HG02763 (cell line): ENCODE results near the gene MYMK.

ENCODE experiments used
- ATAC-seq: cut with Tn5 transposase; IDR thresholded peaks from one replicate; pipeline ENCODE4 v1.9.1; 2021; ENCODE audit warnings: mild to moderate bottlenecking, moderate library complexity; ENCODE audit not compliant: unreplicated experiment

The MYMK gene

GRCh38 chr9:133489253-133490190, 35.2 kb downstream of the MYMK start:
- ATAC-seq: no peak

GRCh38 chr9:133488686-133489252, 36.0 kb downstream of the MYMK start:
- ATAC-seq: no peak

GRCh38 chr9:133487331-133487725, 37.4 kb downstream of the MYMK start:
- no peak for ATAC-seq

GRCh38 chr9:133485531-133486260, 39.1 kb downstream of the MYMK start:
- ATAC-seq: no peak

GRCh38 chr9:133484671-133485437, 39.9 kb downstream of the MYMK start:
- ATAC-seq: no peak

GRCh38 chr9:133483611-133484010, 41.1 kb downstream of the MYMK start:
- no peak for ATAC-seq

- ATAC-seq: peak; percentile 88
Measured at GRCh38 chr9:133478851-133479711, 45.7 kb downstream of the MYMK start, which contains the start of gene SLC2A6. Gene SLC2A6, minus strand, starts transcription at chr9:133479099. Its CDS starts 40 bp downstream, at chr9:133479059.

GRCh38 chr9:133477992-133478850, 46.5 kb downstream of the MYMK start:
- ATAC-seq: peak; percentile 7

- no peak for ATAC-seq
Measured at GRCh38 chr9:133477461-133477860, 47.3 kb downstream of the MYMK start.

GRCh38 chr9:133476941-133477340, 47.8 kb downstream of the MYMK start:
- ATAC-seq: no peak

GRCh38 chr9:133476036-133476931, 48.5 kb downstream of the MYMK start:
- no peak for ATAC-seq

GRCh38 chr9:133475292-133476012, 49.3 kb downstream of the MYMK start:
- ATAC-seq: no peak

GRCh38 chr9:133474853-133475252, 49.9 kb downstream of the MYMK start:
- no peak for ATAC-seq

GRCh38 chr9:133474215-133474614, 50.5 kb downstream of the MYMK start:
- no peak for ATAC-seq

- no peak for ATAC-seq
Measured at GRCh38 chr9:133473743-133474142, 51.0 kb downstream of the MYMK start.

GRCh38 chr9:133472753-133473378, 51.9 kb downstream of the MYMK start:
- ATAC-seq: no peak

- ATAC-seq: no peak
Measured at GRCh38 chr9:133472277-133472645, 52.5 kb downstream of the MYMK start.
